K562 (cell line): ENCODE data around the gene B4GALT5. TPM values are rescaled to one million over a fixed set of nuclear protein-coding genes. Genes with fewer than 3 reads are reported as not detected.

Source experiments
- BCOR ChIP-seq: fragments of 450-650 bp; IDR thresholded peaks from 2 replicates; pipeline ENCODE4 v1.6.1; 2016
- CBFA2T2 ChIP-seq: fragments of 450-650 bp; conservative IDR thresholded peaks from 2 replicates; pipeline ENCODE4 v1.6.1; 2017; ENCODE audit warnings: mild to moderate bottlenecking
- CEBPG ChIP-seq, 3 experiments: fragments of 200-800 bp in 1 of 3; sonication (Bioruptor generic) in 1 of 3; sonication (generic) in 1 of 3; formaldehyde crosslinking in 1 of 3; IDR thresholded peaks in 2 of 3; conservative IDR thresholded peaks in 1 of 3; 2 replicates each; pipeline versions ENCODE4 v1.6.1 to v1.8.0; 2016 to 2022; ENCODE audit warnings: missing compliant biosample characterization in 2 of 3, missing genetic modification characterization in 2 of 3, mild to moderate bottlenecking in 1 of 3, missing genetic modification reagents in 1 of 3
- CTBP1 ChIP-seq: fragments of 450-650 bp; IDR thresholded peaks from 2 replicates; pipeline ENCODE4 v1.6.1; 2016; ENCODE audit warnings: borderline replicate concordance
- ELF1 ChIP-seq: fragments of 200-800 bp; sonication (Bioruptor generic); IDR thresholded peaks from 2 replicates; pipeline ENCODE4 v1.6.1; 2016; ENCODE audit warnings: missing genetic modification characterization, missing compliant biosample characterization
- FOS ChIP-seq: IDR thresholded peaks from 3 replicates; pipeline ENCODE4 v1.6.1; 2011; ENCODE audit not compliant: insufficient read length; ENCODE audit errors: extremely low read depth
- FOXM1 ChIP-seq, 2 experiments: fragments of 450-650 bp in 1 of 2; sonication (generic) in 1 of 2; formaldehyde crosslinking in 1 of 2; IDR thresholded peaks; 2 replicates each; pipeline versions ENCODE4 v1.6.1 to v1.9.0; 2017 to 2022; ENCODE audit warnings: low read depth in 2 of 2, mild to moderate bottlenecking in 2 of 2, missing genetic modification reagents in 1 of 2, moderate library complexity in 1 of 2
- HMG20A ChIP-seq: fragments of 450-650 bp; formaldehyde crosslinking; conservative IDR thresholded peaks from 2 replicates; pipeline ENCODE4 v1.4.0; 2020; ENCODE audit warnings: mild to moderate bottlenecking, mixed read lengths
- JUN ChIP-seq, 2 experiments: sonication (generic) in 1 of 2; formaldehyde crosslinking in 1 of 2; IDR thresholded peaks; 2 replicates each; pipeline versions ENCODE4 v1.6.1 to v1.8.0; 2012 to 2022; ENCODE audit warnings: borderline replicate concordance in 2 of 2, mild to moderate bottlenecking in 2 of 2, improper control_type of control experiment in 1 of 2, low read depth in 1 of 2, low read length in 1 of 2, missing genetic modification reagents in 1 of 2
- JUND ChIP-seq, 2 experiments: IDR thresholded peaks; 2 replicates in 1 of 2; 3 replicates in 1 of 2; pipeline ENCODE4 v1.6.1; 2011; ENCODE audit warnings: borderline replicate concordance in 2 of 2, low read depth in 2 of 2, low read length in 2 of 2, improper control_type of control experiment in 1 of 2, missing biosample characterization in 1 of 2, missing genetic modification characterization in 1 of 2, missing genetic modification reagents in 1 of 2
- MAFG ChIP-seq: fragments of 450-650 bp; conservative IDR thresholded peaks from 2 replicates; pipeline ENCODE4 v1.6.1; 2016; ENCODE audit warnings: missing genetic modification characterization, missing compliant biosample characterization
- NR2C2 ChIP-seq, 2 experiments: fragments of 200-800 bp in 1 of 2; sonication (Bioruptor generic) in 1 of 2; sonication (generic) in 1 of 2; formaldehyde crosslinking in 1 of 2; IDR thresholded peaks; 2 replicates each; pipeline versions ENCODE4 v1.6.1 to v1.8.0; 2016 to 2022; ENCODE audit warnings: mild to moderate bottlenecking in 1 of 2, missing compliant biosample characterization in 1 of 2, missing genetic modification characterization in 1 of 2, missing genetic modification reagents in 1 of 2
- PCBP1 ChIP-seq: fragments of 200-400 bp; formaldehyde crosslinking; IDR thresholded peaks from 2 replicates; pipeline ENCODE4 v1.6.1; 2018; ENCODE audit warnings: mild to moderate bottlenecking, low read depth, low read length; ENCODE audit not compliant: poor library complexity, severe bottlenecking
- SMARCA4 ChIP-seq: fragments of 450-650 bp; IDR thresholded peaks from 2 replicates; pipeline ENCODE4 v1.6.1; 2016
- THRAP3 ChIP-seq: fragments of 450-650 bp; IDR thresholded peaks from 2 replicates; pipeline ENCODE4 v1.6.1; 2016; ENCODE audit warnings: mild to moderate bottlenecking, inconsistent platforms, borderline replicate concordance
- polyA plus RNA-seq, 8 experiments: library from polyadenylated mRNA; depleted of rRNA in 4 of 8; stranded (reverse) in 5 of 8; unstranded in 3 of 8; fragments of >200 nt; fragmentation: Nextera tagmentation in 2 of 8; fragmentation: Illumina TruSeq in 1 of 8; extraction: Ambion mirVana in 2 of 8; extraction: Trizol in 1 of 8; gene quantifications; 2 replicates each; pipeline versions ENCODE4 v1.2.1 to v1.2.3, GENCODE V29; 2011 to 2014; ENCODE audit warnings: inconsistent platforms in 1 of 8, missing spikeins in 1 of 8
- total RNA-seq, 7 experiments: library from RNA; depleted of rRNA in 6 of 7; stranded (reverse); fragments of >200 nt in 6 of 7; fragmentation: Illumina TruSeq in 2 of 7; extraction: Trizol in 2 of 7; gene quantifications; 2 replicates each; pipeline versions ENCODE4 v1.2.1 to v1.2.3, GENCODE V29; 2011 to 2021; ENCODE audit warnings: low replicate concordance in 1 of 7
- TF ChIP-seq, protein P1 (sequence below): fragments of 450-650 bp; IDR thresholded peaks from 2 replicates; pipeline ENCODE4 v1.6.1; 2018; ENCODE audit not compliant: partially characterized antibody
- TF ChIP-seq, protein P2 (sequence below): IDR thresholded peaks from 3 replicates; pipeline ENCODE4 v1.6.1; 2011; ENCODE audit warnings: borderline replicate concordance, mild to moderate bottlenecking; ENCODE audit not compliant: insufficient read length, insufficient read depth
- TF ChIP-seq, protein P3 (sequence below): fragments of 200-800 bp; sonication (Bioruptor generic); IDR thresholded peaks from 2 replicates; pipeline ENCODE4 v1.6.1; 2017; ENCODE audit warnings: missing genetic modification characterization, missing compliant biosample characterization

The B4GALT5 gene
- total and polyA plus RNA-seq, 9 of the 15 experiments (the other 6 are each of a cell fraction or from before 2014, with no cell fraction given): 8.5 to 32.6 (median 23.4) TPM

DNA sequence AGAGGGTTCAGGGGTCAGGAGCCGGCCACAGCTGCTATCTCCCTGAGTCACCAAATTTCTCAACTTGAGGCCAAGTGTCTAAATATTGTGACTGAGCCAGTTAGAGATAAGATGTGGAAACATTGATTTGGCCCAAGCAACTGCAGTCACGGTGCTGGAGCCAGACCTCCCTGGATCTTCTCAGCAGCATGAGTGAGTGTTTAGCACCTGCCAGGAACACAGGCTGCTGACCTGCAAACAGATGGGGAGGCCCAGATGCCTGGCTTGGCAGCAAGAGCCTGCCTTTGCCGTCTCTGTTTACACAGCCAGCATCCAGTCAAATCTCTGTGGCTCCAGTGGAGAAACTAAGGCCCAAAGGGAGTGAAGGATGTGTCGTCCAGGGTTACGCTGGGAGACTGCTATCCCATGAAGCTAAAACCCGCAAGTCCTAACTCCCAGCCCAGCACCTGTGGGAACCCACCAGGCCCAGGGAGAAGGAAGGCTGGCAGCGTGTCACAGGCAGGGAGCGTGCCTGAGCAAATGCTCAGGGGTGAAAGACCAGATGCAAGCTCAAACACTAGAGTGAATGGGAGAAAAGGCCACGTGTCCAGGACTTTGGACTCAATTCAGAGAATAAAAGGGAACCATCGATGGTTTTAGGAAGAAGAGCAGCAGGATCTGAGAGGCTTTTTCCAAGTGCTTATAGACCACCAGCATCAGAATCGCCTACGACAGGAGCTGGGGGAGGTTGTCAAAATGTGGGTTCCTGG is 129.8 kb downstream of the B4GALT5 start (continued):
- TF ChIP-seq JUN (IDR thresholded peaks at IDR 0.05; ENCODE audit: borderline replicate concordance, low read depth, low read length): peak; percentile 54; the same call in 1 of the 2 replicates
- no peak for TF ChIP-seq JUN (CRISPR knock-in tag; IDR thresholded peaks at IDR 0.05; ENCODE audit: borderline replicate concordance)
- no peak for TF ChIP-seq ELF1 (tag)
- TF ChIP-seq, protein P1, sequence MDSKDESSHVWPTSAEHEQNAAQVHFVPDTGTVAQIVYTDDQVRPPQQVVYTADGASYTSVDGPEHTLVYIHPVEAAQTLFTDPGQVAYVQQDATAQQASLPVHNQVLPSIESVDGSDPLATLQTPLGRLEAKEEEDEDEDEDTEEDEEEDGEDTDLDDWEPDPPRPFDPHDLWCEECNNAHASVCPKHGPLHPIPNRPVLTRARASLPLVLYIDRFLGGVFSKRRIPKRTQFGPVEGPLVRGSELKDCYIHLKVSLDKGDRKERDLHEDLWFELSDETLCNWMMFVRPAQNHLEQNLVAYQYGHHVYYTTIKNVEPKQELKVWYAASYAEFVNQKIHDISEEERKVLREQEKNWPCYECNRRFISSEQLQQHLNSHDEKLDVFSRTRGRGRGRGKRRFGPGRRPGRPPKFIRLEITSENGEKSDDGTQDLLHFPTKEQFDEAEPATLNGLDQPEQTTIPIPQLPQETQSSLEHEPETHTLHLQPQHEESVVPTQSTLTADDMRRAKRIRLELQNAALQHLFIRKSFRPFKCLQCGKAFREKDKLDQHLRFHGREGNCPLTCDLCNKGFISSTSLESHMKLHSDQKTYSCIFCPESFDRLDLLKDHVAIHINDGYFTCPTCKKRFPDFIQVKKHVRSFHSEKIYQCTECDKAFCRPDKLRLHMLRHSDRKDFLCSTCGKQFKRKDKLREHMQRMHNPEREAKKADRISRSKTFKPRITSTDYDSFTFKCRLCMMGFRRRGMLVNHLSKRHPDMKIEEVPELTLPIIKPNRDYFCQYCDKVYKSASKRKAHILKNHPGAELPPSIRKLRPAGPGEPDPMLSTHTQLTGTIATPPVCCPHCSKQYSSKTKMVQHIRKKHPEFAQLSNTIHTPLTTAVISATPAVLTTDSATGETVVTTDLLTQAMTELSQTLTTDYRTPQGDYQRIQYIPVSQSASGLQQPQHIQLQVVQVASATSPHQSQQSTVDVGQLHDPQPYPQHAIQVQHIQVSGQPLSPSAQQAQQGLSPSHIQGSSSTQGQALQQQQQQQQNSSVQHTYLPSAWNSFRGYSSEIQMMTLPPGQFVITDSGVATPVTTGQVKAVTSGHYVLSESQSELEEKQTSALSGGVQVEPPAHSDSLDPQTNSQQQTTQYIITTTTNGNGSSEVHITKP: peak; percentile 85
- TF ChIP-seq THRAP3: no peak
- peak; percentile 63 for TF ChIP-seq MAFG (tag)
- no peak for TF ChIP-seq HMG20A (CRISPR knock-in tag)
- TF ChIP-seq BCOR: peak; percentile 31; the same call in 1 of the 2 replicates
- TF ChIP-seq PCBP1: no peak
- peak; percentile 62 for TF ChIP-seq CEBPG (CRISPR knock-in tag; IDR thresholded peaks at IDR 0.05)
- TF ChIP-seq CEBPG (tag; conservative IDR thresholded peaks at IDR 0.05 in 1 of 2, IDR thresholded peaks at IDR 0.05 in 1 of 2): peak; percentile 50 to 72; a peak in 3 of 4 replicates
- TF ChIP-seq FOXM1 (IDR thresholded peaks at IDR 0.05; ENCODE audit: low read depth): no peak
- no peak for TF ChIP-seq FOXM1 (CRISPR knock-in tag; IDR thresholded peaks at IDR 0.05; ENCODE audit: low read depth)
- TF ChIP-seq, protein P2, sequence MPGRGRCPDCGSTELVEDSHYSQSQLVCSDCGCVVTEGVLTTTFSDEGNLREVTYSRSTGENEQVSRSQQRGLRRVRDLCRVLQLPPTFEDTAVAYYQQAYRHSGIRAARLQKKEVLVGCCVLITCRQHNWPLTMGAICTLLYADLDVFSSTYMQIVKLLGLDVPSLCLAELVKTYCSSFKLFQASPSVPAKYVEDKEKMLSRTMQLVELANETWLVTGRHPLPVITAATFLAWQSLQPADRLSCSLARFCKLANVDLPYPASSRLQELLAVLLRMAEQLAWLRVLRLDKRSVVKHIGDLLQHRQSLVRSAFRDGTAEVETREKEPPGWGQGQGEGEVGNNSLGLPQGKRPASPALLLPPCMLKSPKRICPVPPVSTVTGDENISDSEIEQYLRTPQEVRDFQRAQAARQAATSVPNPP: no peak
- TF ChIP-seq JUND (IDR thresholded peaks at IDR 0.05; ENCODE audit: borderline replicate concordance, low read depth, low read length): peak; percentile 80
- TF ChIP-seq JUND (tag; IDR thresholded peaks at IDR 0.05; ENCODE audit: borderline replicate concordance, low read depth, low read length): peak; percentile 83; the same call in 2 of the 3 replicates
- TF ChIP-seq SMARCA4: peak; percentile 70
- peak; percentile 22 for TF ChIP-seq FOS
- TF ChIP-seq, protein P3, sequence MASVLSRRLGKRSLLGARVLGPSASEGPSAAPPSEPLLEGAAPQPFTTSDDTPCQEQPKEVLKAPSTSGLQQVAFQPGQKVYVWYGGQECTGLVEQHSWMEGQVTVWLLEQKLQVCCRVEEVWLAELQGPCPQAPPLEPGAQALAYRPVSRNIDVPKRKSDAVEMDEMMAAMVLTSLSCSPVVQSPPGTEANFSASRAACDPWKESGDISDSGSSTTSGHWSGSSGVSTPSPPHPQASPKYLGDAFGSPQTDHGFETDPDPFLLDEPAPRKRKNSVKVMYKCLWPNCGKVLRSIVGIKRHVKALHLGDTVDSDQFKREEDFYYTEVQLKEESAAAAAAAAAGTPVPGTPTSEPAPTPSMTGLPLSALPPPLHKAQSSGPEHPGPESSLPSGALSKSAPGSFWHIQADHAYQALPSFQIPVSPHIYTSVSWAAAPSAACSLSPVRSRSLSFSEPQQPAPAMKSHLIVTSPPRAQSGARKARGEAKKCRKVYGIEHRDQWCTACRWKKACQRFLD (CRISPR knock-in tag): peak; percentile 72
- TF ChIP-seq CTBP1: peak; percentile 76; the same call in 1 of the 2 replicates
- TF ChIP-seq CBFA2T2: peak; percentile 88
- peak; percentile 90 for TF ChIP-seq NR2C2 (CRISPR knock-in tag; IDR thresholded peaks at IDR 0.05)
- TF ChIP-seq NR2C2 (tag; IDR thresholded peaks at IDR 0.05): peak; percentile 95
